Measurements from ENCODE around the gene ARHGAP22.
"Not testable (repeated sequence)": the region's sequence is repeated elsewhere in the genome, so short reads cannot be mapped to it uniquely, and the experiment has no call there.

The ARHGAP22 gene

DNA sequence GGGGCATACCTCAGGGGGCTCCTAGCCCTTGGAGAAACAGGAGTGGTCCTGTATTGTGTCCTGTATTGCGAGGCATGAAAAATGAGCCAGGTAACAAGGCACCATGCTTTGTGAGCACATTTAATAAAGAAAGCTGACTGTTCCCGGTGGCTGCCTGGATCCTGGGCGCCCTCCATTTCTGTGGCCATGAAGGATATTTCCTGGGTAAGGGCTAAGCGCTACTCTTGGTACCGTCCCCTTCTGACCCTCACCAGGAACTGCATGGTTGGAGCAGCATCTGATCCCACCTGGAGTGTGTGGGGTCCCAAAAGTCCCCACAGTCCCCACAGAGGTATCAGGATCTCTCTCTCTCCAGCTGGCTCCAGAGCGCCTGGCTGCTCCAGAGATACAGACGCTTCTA, 158.9 kb downstream of the ARHGAP22 start:
- no peak for DNase-seq

DNA sequence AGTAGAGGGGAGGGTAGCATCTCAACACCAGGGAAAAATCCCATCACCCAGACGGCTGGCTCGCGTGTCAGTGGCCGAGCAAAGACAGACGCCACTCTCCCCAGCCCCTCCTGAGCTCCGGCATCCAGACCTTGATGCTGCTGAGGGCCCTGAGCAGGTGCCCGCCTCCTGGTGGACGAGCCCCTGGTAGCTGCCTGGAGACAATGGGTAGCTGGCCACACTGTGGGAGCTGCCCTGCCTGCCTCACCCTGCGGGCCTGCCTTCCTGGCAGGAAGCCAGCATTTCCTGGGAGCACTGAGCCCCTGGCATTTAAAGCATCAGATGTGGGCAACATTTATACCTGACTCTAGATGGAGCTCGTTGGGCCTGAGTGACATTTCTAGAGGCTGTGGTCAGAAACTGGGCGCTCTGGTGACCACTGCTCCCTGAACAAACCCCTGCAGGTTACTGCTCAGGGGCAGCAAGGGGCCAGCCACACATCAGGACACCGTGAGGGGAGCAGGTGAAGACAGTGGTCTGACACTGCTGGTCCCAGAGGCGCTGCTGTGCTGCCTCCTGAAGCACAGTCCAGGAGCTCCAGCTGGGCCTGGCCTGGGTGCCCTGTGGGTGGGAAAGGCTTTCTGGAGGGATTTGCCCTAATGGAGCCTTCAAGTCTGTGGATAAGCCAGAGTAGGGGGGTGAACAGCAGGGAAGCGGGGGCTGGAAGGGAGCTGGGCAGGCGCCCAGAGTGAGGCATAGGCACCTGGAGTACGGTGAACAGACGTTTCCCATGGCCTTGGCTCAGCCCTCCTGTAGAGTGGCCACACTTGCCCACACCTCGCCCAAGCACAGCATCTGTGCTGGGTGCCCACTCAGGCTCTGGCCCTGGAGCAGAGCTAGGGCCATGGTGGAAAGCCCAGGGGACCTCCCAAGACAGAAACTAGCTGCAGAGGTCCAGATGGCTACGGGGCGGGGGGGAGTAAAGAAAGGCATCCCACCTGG, 159.7 kb downstream of the ARHGAP22 start:
- DNase-seq: no peak

DNA sequence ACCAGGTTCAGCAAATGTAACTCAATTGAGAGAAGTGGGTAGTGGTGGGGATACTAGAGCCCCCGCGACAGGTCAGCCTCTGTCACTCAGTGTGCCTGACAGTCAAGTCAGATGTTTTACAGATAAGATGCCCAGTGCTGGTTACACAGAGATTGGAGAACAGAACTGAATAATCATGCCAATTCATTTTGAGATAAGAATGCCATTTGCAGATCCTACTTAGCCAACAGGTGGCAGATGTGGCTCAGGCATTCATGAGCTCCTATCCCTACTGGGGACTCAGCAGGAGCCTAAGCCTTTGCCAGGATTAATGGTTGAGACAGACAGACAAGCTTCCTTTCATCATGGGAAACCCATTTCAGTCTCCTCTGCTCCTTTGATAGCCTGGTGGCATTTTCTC, 160.6 kb downstream of the ARHGAP22 start:
- DNase-seq: no peak

DNA sequence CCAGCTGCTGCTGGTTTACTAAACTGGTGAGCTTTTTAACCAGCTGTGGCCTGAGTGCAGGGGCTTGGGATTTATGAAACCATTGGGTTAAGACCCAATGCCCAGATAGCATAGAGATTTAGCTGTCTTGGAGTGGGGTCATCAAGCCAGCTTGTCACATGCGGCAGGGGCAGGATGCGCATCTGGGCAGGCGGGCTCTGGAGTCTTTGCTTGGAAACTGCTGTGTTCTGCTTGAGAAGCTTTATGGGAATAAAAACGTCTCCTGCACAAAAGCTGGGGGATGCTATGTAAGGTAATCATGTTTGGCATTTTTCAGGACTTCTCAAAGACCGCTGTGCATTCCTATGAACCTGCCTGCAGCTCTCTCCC, 162.1 kb downstream of the ARHGAP22 start:
- no peak for DNase-seq

DNA sequence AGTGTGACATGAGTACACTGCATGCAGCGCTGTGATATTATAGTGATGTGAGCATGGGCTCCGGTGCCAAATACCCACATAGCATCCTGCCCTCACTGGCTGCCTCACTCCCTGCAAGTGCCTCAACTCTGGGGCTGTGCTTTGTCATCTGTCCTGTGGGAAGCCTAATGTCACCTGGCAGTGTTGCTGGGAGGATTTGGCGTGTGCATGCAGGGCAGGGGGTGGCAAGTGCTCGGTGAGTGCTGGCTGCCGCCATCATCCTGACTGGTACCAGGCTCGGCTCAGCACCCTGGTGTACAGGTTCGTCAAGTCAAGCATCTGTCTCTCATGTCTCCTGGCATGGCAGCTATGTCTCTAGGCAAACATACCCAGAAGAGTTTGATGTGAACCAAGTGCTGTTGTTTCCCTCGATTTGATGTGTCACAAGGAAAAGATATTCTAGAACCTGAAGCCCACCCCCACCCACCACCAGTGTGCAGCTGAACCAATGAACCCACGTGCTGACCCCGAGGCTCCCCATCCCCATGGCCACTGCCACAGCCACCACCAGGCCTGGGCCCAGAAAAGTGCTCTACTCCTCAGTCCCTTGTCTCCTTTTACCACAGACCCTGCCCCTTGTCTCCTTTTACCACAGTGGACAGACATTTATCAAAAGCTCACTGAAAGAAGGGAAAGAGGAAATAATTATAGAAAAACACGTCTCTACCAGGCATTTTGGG, 162.6 kb downstream of the ARHGAP22 start:
- DNase-seq: no peak

DNA sequence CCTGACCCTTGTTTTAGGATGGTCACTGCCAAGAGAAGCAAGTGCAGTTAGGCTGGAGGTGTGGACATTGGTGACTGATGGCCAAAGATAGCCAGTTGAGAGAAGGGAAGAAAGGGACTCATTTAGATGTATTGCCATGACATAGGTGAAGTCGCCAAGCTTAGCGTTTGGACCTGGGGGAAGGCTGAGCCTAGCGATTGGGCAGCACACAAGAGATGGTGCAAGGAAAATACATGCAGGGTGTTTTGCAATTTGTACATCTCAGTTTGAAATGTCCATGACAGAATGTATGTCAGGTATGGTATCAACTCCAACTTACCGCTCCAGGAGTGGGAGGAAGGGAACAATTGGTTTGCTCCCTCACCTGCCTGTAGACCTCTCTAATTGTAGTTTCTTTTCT, 164.1 kb downstream of the ARHGAP22 start:
- DNase-seq: no peak

DNA sequence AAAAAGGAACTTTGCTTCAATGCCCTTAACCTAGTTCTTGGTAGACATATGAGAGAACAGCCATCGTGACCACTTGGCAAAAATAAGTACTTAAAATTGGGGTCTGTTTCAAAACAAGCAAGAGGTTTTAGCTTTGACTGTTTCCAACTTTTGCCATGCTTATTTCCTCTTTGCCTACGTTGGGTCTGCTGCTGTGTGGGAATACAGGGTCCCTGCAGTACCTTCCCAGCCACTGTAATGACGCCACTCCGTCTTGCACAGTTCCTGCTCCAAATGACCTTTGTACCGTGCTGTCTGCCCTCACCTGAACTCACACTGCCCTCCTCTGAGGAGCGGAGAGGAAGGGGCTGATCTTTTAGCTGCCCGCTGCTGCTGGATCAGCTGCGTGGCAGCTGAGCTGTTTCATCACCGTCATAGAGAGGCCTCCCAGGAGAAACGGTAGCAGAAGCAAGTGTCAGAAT, 165.3 kb downstream of the ARHGAP22 start:
- DNase-seq: no peak

DNA sequence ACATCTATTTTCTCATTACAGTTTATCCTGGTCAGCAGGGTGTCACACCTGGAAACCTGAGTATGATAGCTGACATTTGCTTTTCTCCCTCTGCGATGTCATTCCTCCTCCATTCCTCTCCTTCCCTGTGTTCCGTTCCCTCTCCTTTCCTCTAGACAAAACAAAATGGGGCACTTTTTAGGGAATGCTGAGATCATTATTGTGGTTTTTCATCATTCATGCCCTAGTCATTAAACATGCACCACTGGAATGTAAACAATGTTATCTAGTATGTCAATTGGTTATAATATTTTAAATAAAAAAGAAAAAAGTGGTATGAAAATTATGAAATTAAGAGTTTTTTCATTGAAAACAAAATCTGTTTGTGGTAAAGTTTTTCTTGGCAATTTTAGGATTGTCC, 165.8 kb downstream of the ARHGAP22 start:
- no peak for DNase-seq

DNA sequence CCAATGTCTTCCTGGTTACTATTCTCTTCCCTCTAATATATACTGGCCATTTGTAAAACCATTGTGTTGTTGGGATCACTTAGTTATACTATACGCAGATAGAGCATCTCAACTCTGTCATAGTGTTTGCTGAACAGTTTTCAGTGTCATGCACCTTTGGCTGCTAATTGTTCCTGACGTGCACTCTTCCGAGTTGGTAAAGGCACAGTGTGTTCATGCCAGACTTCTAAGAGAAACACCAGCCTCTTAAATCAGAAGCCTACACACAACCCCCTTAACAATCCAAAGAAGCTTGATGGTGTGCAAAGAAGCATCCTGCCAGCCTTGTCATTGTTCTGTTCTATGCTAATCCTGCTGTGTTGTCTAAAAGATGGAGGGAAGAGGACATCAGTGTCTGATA, 167.3 kb downstream of the ARHGAP22 start:
- DNase-seq: no peak

DNA sequence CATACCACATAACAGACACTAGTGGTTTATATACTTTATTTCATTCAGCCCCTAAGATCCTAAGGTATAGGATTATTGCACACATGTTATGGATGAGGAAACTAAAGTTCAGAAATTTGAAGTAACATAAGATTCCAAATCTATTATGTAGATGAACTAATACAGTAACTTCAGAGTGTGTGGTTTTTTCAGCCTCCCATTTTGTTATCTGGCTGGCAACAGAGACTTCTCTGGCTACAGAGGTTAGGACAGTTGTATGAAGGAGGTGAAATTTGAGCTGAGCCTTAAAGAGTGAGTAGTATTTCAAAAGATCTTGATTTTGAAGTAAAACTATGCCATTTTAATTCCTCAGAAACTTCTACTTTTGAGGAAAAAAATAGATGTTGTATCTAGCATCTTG, 173.0 kb downstream of the ARHGAP22 start:
- no peak for DNase-seq

DNA sequence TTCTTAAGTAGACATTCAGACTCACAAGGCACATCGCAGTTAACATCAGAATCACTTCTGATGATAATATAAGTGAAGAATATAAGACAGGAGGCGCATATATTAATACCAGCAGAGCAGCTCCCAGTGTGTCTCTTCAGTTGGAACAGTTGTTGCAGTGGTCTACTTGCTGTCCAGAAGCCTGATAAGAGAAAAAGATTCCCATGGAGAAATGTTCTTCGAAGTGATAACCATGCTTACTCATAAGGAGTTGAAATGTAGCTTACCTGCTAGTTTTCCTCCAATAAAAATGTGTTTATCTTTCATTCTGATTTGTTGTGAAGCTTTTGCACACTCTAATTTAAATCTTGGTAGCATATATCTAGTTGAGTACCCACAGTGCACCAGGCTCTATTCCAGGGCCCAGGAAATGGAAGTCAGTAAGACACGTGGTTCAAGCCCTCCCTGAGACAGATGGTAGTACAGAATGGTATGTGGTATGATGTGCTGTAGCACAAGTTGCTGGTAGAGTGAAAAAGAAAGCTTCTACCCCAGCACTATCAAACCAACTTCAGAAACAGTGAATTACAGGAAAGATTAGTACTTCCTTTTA, 174.4 kb downstream of the ARHGAP22 start:
- DNase-seq: no peak

DNA sequence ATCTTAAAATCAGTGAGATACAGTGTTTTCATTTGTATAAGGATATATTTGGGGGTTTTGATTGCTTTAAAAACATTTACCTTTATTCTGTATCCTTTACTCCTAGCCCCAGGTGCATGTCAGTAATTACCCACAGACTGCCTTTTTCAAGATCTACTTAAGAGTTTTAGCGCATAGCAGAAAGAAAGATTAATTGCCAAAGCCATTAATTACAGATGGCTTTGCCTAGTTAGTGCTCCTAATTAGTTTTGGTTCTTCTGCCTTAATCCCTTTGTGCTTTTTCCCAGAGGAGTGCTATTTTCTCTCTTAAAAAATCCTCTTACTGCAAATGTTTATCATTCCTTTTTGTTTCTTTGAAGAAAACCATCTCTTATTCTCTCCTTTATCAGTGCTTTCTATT, 175.6 kb downstream of the ARHGAP22 start:
- DNase-seq: no peak

DNA sequence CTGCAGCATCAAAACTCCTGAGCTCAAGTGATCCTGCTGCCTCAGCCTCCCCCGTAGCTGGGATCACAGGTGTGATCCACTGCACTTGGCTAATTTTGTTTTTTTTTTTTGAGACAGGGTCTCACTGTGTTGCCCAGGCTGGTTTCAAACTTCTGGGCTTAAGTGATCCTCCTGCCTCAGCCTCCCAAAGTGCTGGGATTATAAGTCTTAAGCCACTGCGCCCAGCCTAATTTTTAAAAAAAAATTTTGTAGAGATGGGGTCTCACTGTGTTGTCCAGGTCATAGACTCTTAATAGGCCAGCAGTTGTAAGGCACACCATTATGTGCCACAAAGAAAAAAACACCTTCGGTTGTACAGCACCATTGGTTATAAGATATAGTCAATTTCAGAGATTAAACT, 176.0 kb downstream of the ARHGAP22 start:
- DNase-seq: no peak

DNA sequence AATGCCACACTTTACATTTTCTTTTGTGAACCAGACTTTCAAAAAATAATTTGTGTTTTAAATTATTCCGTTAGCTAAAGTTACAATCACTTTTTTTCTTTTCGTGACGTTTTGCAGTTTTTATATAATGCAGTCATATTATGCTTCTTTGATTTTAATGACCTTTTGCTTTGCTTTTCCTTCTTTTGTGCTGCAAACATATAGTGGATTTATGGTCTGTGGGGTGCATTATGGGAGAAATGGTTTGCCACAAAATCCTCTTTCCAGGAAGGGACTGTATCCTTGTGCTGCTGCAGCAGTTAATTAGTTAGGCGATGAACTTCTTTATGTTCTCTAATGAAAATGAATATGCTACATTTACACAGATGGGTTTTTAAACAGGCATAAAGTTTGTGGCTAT, 181.0 kb downstream of the ARHGAP22 start:
- DNase-seq: no peak

DNA sequence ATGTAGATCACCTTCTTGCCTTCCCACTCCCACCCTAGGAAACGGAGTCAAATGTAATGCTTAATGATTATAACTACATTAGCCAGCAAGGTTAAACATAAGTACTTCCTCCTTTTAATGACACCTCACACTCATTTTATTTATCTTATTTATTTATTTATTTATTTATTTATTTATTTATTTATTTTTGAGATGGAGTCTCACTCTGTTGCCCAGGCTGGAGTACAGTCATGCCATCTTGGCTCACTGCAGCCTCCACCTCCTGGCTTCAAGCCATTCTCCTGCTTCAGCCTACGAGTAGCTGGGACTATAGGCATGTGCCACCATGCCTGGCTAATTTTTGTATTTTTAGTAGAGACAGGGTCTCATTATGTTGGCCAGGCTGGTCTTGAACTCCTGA, 183.0 kb downstream of the ARHGAP22 start:
- DNase-seq: not testable (repeated sequence)

DNA sequence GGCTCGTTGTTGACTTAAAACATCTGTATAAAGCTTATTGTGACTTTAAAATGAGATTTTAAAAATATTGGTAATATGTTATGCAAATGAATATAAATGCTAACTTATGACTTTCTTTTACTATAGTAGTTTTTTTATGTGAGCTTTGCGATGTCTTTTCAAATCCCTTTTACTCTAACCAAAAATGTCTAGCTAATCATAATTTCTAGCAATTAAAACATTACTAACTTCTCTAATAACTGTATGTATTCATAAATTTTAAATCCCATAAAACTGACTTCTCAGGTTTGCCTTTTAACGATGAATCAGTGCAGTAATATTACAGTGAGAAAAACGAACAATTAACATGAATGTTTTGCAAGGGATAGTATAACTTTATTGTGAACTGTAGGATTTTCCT, 185.2 kb downstream of the ARHGAP22 start:
- DNase-seq: no peak

DNA sequence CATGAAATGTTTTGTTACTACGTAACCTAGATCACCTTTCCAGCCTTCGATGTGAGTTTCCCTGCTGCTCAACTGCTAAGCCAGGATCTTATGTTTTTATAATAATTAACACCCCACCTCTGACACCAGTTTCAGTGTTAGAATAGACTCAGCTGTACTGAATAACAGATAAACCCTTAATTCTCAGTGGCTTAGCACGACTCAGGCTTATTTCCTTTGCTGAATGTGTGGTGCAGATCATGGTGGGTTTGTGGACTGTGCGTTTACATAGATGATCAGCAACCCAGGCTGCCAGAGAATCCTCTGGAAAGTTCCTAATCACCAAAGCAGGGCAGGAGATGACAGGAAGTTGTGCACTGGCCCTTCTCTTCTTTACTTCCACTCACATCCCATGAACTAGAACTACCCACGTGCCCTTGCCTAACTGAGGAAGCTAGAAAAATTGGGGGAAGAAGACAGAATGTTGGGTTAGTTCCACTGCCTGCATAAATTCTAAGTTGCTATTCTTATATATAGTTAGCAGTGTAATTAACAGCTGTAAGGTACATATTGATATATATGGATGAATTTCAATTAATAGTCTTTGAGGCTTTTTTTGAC, 186.6 kb downstream of the ARHGAP22 start:
- no peak for DNase-seq

DNA sequence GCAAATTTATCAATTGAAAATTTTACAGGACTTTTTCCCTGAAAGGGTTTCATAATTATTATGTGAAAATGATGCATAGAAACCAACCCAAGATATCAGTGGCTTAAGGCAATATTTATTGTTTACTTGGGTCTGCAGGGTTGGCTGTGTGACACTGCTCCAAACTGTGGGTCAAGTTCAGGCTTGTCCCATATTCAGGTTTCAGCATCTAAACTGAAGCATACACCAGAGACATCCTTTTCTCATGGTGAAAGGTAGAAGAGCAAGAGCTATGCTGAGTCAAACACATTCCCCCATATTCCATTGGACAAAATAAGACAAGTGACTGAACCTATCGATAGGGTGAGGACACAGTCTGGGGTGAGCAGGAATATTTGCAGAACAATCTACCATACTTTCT, 187.5 kb downstream of the ARHGAP22 start:
- no peak for DNase-seq

DNA sequence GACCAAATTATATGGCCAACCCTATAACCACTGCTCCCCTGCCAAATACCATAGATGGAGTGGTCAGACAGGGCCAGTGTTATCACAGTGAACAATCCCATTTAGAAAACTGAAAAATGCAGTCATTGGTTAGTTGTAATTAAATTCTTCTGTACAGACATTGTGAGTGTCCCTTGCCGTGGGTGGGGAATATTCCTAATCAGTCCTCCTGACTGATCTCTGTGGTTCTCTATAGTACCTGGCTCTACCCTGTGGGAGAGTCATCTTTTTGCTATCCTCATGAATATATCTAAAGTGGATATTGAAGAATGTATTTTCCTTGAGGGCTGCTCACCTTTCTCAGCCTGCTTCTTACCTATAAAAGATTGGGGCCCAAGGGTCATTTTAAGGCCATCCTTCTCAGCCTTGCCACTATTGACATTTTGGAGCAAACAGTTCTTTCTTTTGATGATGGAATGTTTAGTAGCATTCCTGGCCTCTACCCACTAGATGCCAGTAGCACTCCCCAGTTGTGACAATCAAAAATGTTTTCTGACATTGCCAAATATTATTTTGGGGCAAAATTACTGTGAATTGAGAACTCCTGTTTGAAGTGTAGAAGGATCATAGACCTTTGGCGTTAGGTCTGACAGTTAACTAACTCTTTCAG, 188.2 kb downstream of the ARHGAP22 start:
- no peak for DNase-seq

DNA sequence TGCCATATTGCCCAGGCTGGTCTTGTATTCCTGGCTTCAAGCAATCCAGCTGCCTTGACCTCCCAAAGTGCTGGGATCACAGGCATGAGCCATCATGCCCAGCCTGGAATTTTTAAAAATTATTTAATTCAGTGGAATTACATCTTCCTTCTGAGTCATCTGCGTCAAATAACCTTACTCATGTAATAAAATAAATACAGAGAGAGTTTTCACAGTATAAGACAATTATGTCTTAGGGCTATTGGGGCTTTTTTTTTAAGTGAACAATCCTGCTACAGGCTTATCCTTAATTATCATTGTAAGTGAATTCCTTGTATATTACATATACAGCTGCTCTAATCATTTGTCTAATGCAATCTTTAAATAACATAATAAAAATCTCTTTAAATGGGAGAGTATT, 190.1 kb downstream of the ARHGAP22 start:
- DNase-seq: no peak

DNA sequence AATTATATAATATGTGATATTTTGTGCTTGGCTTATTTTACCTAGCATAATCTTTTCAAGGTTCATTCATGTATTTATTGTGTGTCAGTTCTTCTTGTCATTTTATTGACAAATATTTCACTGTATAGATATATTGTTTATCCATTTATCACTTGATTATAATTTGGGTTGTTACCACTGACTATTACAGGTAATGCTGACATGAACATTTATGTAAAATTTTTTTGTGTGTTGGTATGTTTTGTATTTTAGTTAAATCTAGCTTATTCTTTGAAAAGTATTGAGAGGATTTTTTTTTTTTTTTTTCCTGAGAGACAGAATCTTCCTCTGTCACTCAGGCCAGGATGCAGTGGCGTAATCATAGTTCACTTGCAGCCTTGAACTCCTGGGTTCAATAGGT, 190.7 kb downstream of the ARHGAP22 start:
- DNase-seq: no peak

DNA sequence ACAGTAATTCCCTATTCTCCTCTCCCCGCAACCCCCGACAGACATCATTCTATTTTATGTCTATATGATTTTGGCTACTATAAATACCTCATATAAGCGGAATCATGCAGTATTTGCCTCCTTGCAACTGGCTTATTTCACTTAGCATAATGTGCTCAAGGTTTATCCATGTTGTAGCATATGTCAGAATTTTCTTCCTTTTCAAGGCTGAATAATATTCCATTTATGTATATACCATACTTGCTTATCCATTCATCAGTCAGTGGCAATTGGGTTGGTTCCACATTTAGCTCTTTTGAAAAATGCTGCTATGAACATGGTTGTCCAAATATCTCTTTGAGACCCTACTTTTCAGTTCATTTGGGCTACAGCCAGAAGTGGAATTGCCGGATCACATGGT, 191.9 kb downstream of the ARHGAP22 start:
- no peak for DNase-seq

DNA sequence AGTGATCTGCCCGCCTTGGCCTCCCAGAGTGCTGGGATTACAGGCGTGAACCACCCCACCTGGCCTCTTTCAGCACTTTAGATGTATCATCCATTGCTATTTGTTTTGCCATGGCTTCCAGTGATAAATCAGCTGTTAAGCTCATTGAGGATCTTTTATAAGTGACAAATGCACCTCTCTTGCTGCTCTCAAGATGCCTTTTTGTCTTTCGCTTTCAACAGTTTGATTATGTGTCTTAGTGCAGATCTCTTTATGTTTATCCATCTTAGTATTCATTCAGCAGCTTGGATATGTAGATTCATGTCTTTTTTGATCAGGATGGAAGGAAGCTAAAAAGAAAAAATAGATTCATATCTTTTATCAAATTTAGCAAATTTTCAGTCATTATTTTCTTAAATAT, 192.8 kb downstream of the ARHGAP22 start:
- DNase-seq: no peak

Data from stimulated activated CD4-positive, alpha-beta T cell treated with anti-CD3 and anti-CD28 coated beads, Interleukin-4, amount 100 ng/mL, for 24 hours (primary cell).